CD4-positive, alpha-beta T cell (primary cell): Measurements from ENCODE around the gene MTG2. TPM values are rescaled to one million over a fixed set of nuclear protein-coding genes. Genes with fewer than 3 reads are reported as not detected.

Experiments
- ATAC-seq: fragments of 200-7000 bp; cut with Tn5 transposase; one replicate; pipeline ENCODE4 v1.10.0; 2022; ENCODE audit warnings: mild to moderate bottlenecking; ENCODE audit not compliant: poor library complexity
- CTCF ChIA-PET: fragments of 350-600 bp; sonication (Branson Sonifier 250); formaldehyde crosslinking; loops from one replicate; lab custom pipeline; 2021; ENCODE audit warnings: antibody characterized with exemption, inconsistent platforms; lab: Charles Lee
- POLR2A ChIA-PET: fragments of 350-600 bp; sonication (Branson Sonifier 250); formaldehyde crosslinking; loops from one replicate; lab custom pipeline; 2021; ENCODE audit warnings: antibody characterized with exemption, inconsistent platforms; lab: Charles Lee
- DNase-seq, 14 experiments: peaks; one replicate each; pipeline ENCODE4 v3.0.0-alpha.2; 2013 to 2020; ENCODE audit warnings: mixed read lengths in 2 of 14
- H3K27ac ChIP-seq, 2 donors: one replicate each; pipeline versions ENCODE4 v1.5.1 to v1.7.0; 2013; ENCODE audit warnings: low read length in 2 of 2, low read depth in 1 of 2, mild to moderate bottlenecking in 1 of 2
- H3K27me3 ChIP-seq, 2 experiments: 1 replicate in 1 of 2; 2 replicates in 1 of 2; pipeline versions ENCODE4 v1.6.1 to v1.7.0; 2013; ENCODE audit warnings: low read length in 2 of 2, control low read depth in 1 of 2, mild to moderate bottlenecking in 1 of 2, moderate library complexity in 1 of 2; ENCODE audit not compliant: insufficient read depth in 2 of 2, control insufficient read depth in 1 of 2
- H3K36me3 ChIP-seq: one replicate; pipeline ENCODE4 v1.6.1; 2013; ENCODE audit warnings: low read length, control low read depth; ENCODE audit not compliant: insufficient read depth
- H3K4me1 ChIP-seq: one replicate; pipeline ENCODE4 v1.6.1; 2013; ENCODE audit warnings: low read length, control low read depth; ENCODE audit not compliant: insufficient read depth
- H3K4me3 ChIP-seq: one replicate; pipeline ENCODE4 v1.5.1; 2013; ENCODE audit warnings: mild to moderate bottlenecking, low read length, moderate library complexity
- H3K9me3 ChIP-seq, 2 experiments: 1 replicate in 1 of 2; 2 replicates in 1 of 2; pipeline versions ENCODE4 v1.6.1 to v1.7.0; 2013; ENCODE audit warnings: low read length in 2 of 2, mild to moderate bottlenecking in 2 of 2, control low read depth in 1 of 2, moderate library complexity in 1 of 2; ENCODE audit not compliant: control insufficient read depth in 1 of 2, insufficient read depth in 1 of 2
- H3K27ac Mint-ChIP-seq: one replicate; pipeline ENCODE4 v1.8.0; 2020; ENCODE audit warnings: mixed read lengths
- H3K27me3 Mint-ChIP-seq: one replicate; pipeline ENCODE4 v1.8.0; 2021; ENCODE audit warnings: mixed read lengths
- H3K36me3 Mint-ChIP-seq: one replicate; pipeline ENCODE4 v1.8.0; 2021; ENCODE audit warnings: low read depth, mixed read lengths
- H3K4me1 Mint-ChIP-seq: one replicate; pipeline ENCODE4 v1.8.0; 2021; ENCODE audit warnings: low read depth, mixed read lengths
- H3K4me3 Mint-ChIP-seq: one replicate; pipeline ENCODE4 v1.8.0; 2020; ENCODE audit warnings: mild to moderate bottlenecking, mixed read lengths
- H3K9me3 Mint-ChIP-seq: one replicate; pipeline ENCODE4 v1.8.0; 2020; ENCODE audit warnings: mixed read lengths
- CTCF ChIP-seq: fragments of 200-600 bp; IDR thresholded peaks from one replicate; pipeline ENCODE4 v1.8.0; 2022; ENCODE audit warnings: antibody characterized with exemption, mild to moderate bottlenecking
- intact Hi-C, 2 experiments: fragments of 100-400 bp; cut with DNase I in 1 of 2; cut with micrococcal nuclease in 1 of 2; formaldehyde crosslinking; loops; one replicate each; pipeline versions ENCODE4 v1.15.1 to v1.9.0; 2023 to 2025; cut with DNase I, micrococcal nuclease
- total RNA-seq, 174 experiments: library from RNA in 2 of 174; stranded (reverse) in 2 of 174; gene quantifications; one replicate each; pipeline ENCODE4 v1.2.3 and lab custom pipeline; 2021 to 2026

Gene MTG2
- total RNA-seq, 2 experiments from 2014 or later: 9.5 to 9.9 TPM

- no peaks in the 10 kb centered on the region for H3K27me3 ChIP-seq
- ATAC-seq: peak; percentile 70
- no peaks in the 10 kb centered on the region for H3K9me3 Mint-ChIP-seq
- H3K27ac ChIP-seq: no peak overlapping the region
- no peaks in the 10 kb centered on the region for H3K9me3 ChIP-seq
- H3K4me3 ChIP-seq: no peak overlapping the region
- peaks cover 56% of the 10 kb centered on the region for H3K4me1 Mint-ChIP-seq
- intact Hi-C loops: loop anchor here (1.0 to 5.0 kb wide), 5 partner anchors 14 to 126 kb away; partner anchors contain the start of genes LSM14B (in 1 of the 2) and TAF4 (in 1 of the 2)
- DNase-seq: peak; percentile 63 to 89 (median 75)
- no peaks in the 10 kb centered on the region for H3K27me3 Mint-ChIP-seq
- CTCF ChIA-PET: interaction anchor here (0.6 to 2.7 kb wide), 6 partner anchors 11 to 125 kb away, joined by 3 to 18 read pairs (median 4); partner anchors contain the start of gene LSM14B
- TF ChIP-seq CTCF: peak; percentile 76
- peaks cover 88% of the 10 kb centered on the region for H3K36me3 ChIP-seq
- H3K4me3 Mint-ChIP-seq: peak overlapping the region; percentile 66
- peak overlapping the region; percentile 77 for H3K27ac Mint-ChIP-seq
- H3K4me1 ChIP-seq: peaks cover 48% of the 10 kb centered on the region
- POLR2A ChIA-PET: interaction anchor here (1.3 to 4.9 kb wide), 4 partner anchors 14 to 126 kb away, joined by 4 to 40 read pairs (median 16); partner anchors contain the start of genes LSM14B and TAF4
- peaks cover 95% of the 10 kb centered on the region for H3K36me3 Mint-ChIP-seq
Measured at GRCh38 chr20:62136283-62137091, 46.3 kb upstream of the MTG2 start.

- ChIA-PET CTCF (interaction anchor here (0.6 to 2.7 kb wide), 4 partner anchors 12 to 126 kb away, joined by 3 to 18 read pairs (median 7); no protein-coding TSS in a partner anchor), POLR2A (interaction anchor here (1.1 to 4.9 kb wide), 4 partner anchors 15 to 126 kb away, joined by 3 to 40 read pairs (median 14); partner anchors contain the start of genes LSM14B and TAF4)
- ATAC-seq: no peak
- H3K4me1 Mint-ChIP-seq: peaks cover 58% of the 10 kb centered on the region
- peak; percentile 16 for TF ChIP-seq CTCF
- no peak for DNase-seq
- intact Hi-C loops: loop anchor here (1.0 to 5.0 kb wide), 5 partner anchors 14 to 127 kb away; partner anchors contain the start of genes LSM14B (in 1 of the 2) and TAF4 (in 1 of the 2)
- no peaks in the 10 kb centered on the region for H3K9me3 Mint-ChIP-seq
- Histone ChIP-seq H3K9me3 (no peaks in the 10 kb centered on the region), H3K27me3 (no peaks in the 10 kb centered on the region), H3K4me3 (no peak overlapping the region), H3K27ac (no peak overlapping the region), H3K36me3 (peaks cover 82% of the 10 kb centered on the region), H3K4me1 (peaks cover 48% of the 10 kb centered on the region)
- H3K36me3 Mint-ChIP-seq: peaks cover 96% of the 10 kb centered on the region
- H3K4me3 Mint-ChIP-seq: peak overlapping the region; percentile 66
- H3K27me3 Mint-ChIP-seq: no peaks in the 10 kb centered on the region
- peak overlapping the region; percentile 77 for H3K27ac Mint-ChIP-seq
Measured at GRCh38 chr20:62137092-62137384, 45.8 kb upstream of the MTG2 start.

GRCh38 chr20:62137478-62138203, 45.2 kb upstream of the MTG2 start:
- Mint-ChIP-seq H3K36me3 (peaks cover 94% of the 10 kb centered on the region), H3K9me3 (no peaks in the 10 kb centered on the region), H3K27ac (peak overlapping the region; percentile 77), H3K4me3 (peak overlapping the region; percentile 34), H3K27me3 (no peaks in the 10 kb centered on the region), H3K4me1 (peaks cover 57% of the 10 kb centered on the region)
- ATAC-seq (no peak), DNase-seq (no peak)
- intact Hi-C loops: loop anchor here (1.0 to 5.0 kb wide), 5 partner anchors 15 to 127 kb away; partner anchors contain the start of genes LSM14B (in 1 of the 2) and TAF4 (in 1 of the 2)
- H3K27ac ChIP-seq: no peak overlapping the region
- H3K4me1 ChIP-seq: peaks cover 44% of the 10 kb centered on the region
- H3K4me3 ChIP-seq: no peak overlapping the region
- CTCF ChIA-PET: interaction anchor here (1.6 kb wide), 1 partner anchor 127 kb away, joined by 7 read pairs; no protein-coding TSS in a partner anchor
- no peak for TF ChIP-seq CTCF
- H3K9me3 ChIP-seq: no peaks in the 10 kb centered on the region
- peaks cover 76% of the 10 kb centered on the region for H3K36me3 ChIP-seq
- H3K27me3 ChIP-seq: no peaks in the 10 kb centered on the region
- POLR2A ChIA-PET: interaction anchor here (1.1 to 3.7 kb wide), 3 partner anchors 15 to 127 kb away, joined by 3 to 24 read pairs (median 3); partner anchors contain the start of gene LSM14B
